ENCODE measurements around the gene ARHGAP6. TPM values are rescaled to one million over a fixed set of nuclear protein-coding genes. Genes with fewer than 3 reads are reported as not detected.
"Not testable (repeated sequence)": the region's sequence is repeated elsewhere in the genome, so short reads cannot be mapped to it uniquely, and the experiment has no call there.

ARHGAP6 gene
- total RNA-seq, 1 donor from 2014 or later = 3.1 TPM

GRCh38 chrX:11254417-11255109, 411.2 kb downstream of the ARHGAP6 start:
- Histone ChIP-seq H3K36me3 (no peaks in the 10 kb centered on the region), H3K4me3 (no peak overlapping the region), H3K27ac (replicated peaks) (no peak overlapping the region), H3K27me3 (ENCODE audit: low read depth) (no peaks in the 10 kb centered on the region), H3K4me1 (no peaks in the 10 kb centered on the region), H3K9me3 (replicated peaks) (no peaks in the 10 kb centered on the region)
- intact Hi-C loops (cut with micrococcal nuclease) = no loop called here
- DNase-seq = no peak
- TF ChIP-seq CTCF (IDR thresholded peaks at IDR 0.05; ENCODE audit: borderline replicate concordance) = no peak

GRCh38 chrX:11244636-11245035, 421.1 kb downstream of the ARHGAP6 start:
- H3K27ac ChIP-seq (replicated peaks) = peak overlapping the region; percentile 36
- no peak for TF ChIP-seq CTCF (IDR thresholded peaks at IDR 0.05; ENCODE audit: borderline replicate concordance)
- no peaks in the 10 kb centered on the region for H3K36me3 ChIP-seq
- intact Hi-C loops (cut with micrococcal nuclease) = no loop called here
- H3K27me3 ChIP-seq (ENCODE audit: low read depth) = no peaks in the 10 kb centered on the region
- no peaks in the 10 kb centered on the region for H3K9me3 ChIP-seq (replicated peaks)
- no peaks in the 10 kb centered on the region for H3K4me1 ChIP-seq
- DNase-seq = no peak
- no peak overlapping the region for H3K4me3 ChIP-seq

GRCh38 chrX:11242704-11243103, 423.0 kb downstream of the ARHGAP6 start:
- DNase-seq = no peak
- H3K36me3 ChIP-seq = no peaks in the 10 kb centered on the region
- intact Hi-C loops (cut with micrococcal nuclease) = no loop called here

GRCh38 chrX:11241720-11242119, 424.0 kb downstream of the ARHGAP6 start:
- TF ChIP-seq CTCF (IDR thresholded peaks at IDR 0.05; ENCODE audit: borderline replicate concordance) = no peak
- intact Hi-C loops (cut with micrococcal nuclease) = no loop called here
- DNase-seq = no peak
- Histone ChIP-seq H3K4me1 (no peaks in the 10 kb centered on the region), H3K4me3 (no peak overlapping the region), H3K36me3 (no peaks in the 10 kb centered on the region), H3K9me3 (replicated peaks) (no peaks in the 10 kb centered on the region), H3K27me3 (ENCODE audit: low read depth) (no peaks in the 10 kb centered on the region), H3K27ac (replicated peaks) (no peak overlapping the region)

More at GRCh38 chrX:11242704-11243103, 423.0 kb downstream of the ARHGAP6 start:
- Histone ChIP-seq H3K9me3 (replicated peaks) (no peaks in the 10 kb centered on the region), H3K4me1 (no peaks in the 10 kb centered on the region), H3K4me3 (no peak overlapping the region), H3K27me3 (ENCODE audit: low read depth) (no peaks in the 10 kb centered on the region), H3K27ac (replicated peaks) (no peak overlapping the region)
- TF ChIP-seq CTCF (IDR thresholded peaks at IDR 0.05; ENCODE audit: borderline replicate concordance) = no peak

GRCh38 chrX:11239230-11239629, 426.5 kb downstream of the ARHGAP6 start:
- no peaks in the 10 kb centered on the region for H3K9me3 ChIP-seq (replicated peaks)
- no peak for TF ChIP-seq CTCF (IDR thresholded peaks at IDR 0.05; ENCODE audit: borderline replicate concordance)
- H3K27ac ChIP-seq (replicated peaks) = no peak overlapping the region
- no peaks in the 10 kb centered on the region for H3K27me3 ChIP-seq (ENCODE audit: low read depth)
- no peaks in the 10 kb centered on the region for H3K36me3 ChIP-seq
- intact Hi-C loops (cut with micrococcal nuclease) = no loop called here
- no peak overlapping the region for H3K4me3 ChIP-seq
- DNase-seq = no peak
- no peaks in the 10 kb centered on the region for H3K4me1 ChIP-seq

GRCh38 chrX:11235377-11235776, 430.3 kb downstream of the ARHGAP6 start:
- H3K4me1 ChIP-seq; H3K36me3 ChIP-seq; H3K4me3 ChIP-seq; DNase-seq; intact Hi-C loops (cut with micrococcal nuclease); H3K27ac ChIP-seq (replicated peaks); H3K27me3 ChIP-seq (ENCODE audit: low read depth); H3K9me3 ChIP-seq (replicated peaks): not testable (repeated sequence)
